Lung (tissue), 12 donors: Measurements from ENCODE around the gene MSRB3. TPM values are rescaled to one million over a fixed set of nuclear protein-coding genes. Genes with fewer than 3 reads are reported as not detected.
A peak's percentile ranks its signal among the peaks of the same experiment; 100 is the strongest.

Experiments used
- ATAC-seq: fragments of 200-7000 bp; cut with Tn5 transposase; one replicate; pipeline ENCODE4 v1.9.1; 2020; ENCODE audit warnings: moderate number of reproducible peaks; ENCODE audit not compliant: insufficient read depth, low FRiP score
- DNase-seq, 3 donors: peaks; one replicate each; pipeline ENCODE4 v3.0.0-alpha.2; 2013 to 2017
- H3K27ac ChIP-seq, 2 donors: one replicate each; pipeline ENCODE4 v1.5.1; 2013; ENCODE audit warnings: mild to moderate bottlenecking in 2 of 2, moderate library complexity in 2 of 2, control low read depth in 1 of 2, inconsistent platforms in 1 of 2, low read depth in 1 of 2, low read length in 1 of 2
- H3K27me3 ChIP-seq, 3 donors: one replicate each; pipeline ENCODE4 v1.5.1; 2013; ENCODE audit warnings: low read length in 2 of 3; ENCODE audit not compliant: control insufficient read depth in 3 of 3, insufficient read depth in 3 of 3
- H3K36me3 ChIP-seq, 4 donors: one replicate each; pipeline ENCODE4 v1.5.1; 2013; ENCODE audit warnings: low read length in 4 of 4, mild to moderate bottlenecking in 1 of 4, moderate library complexity in 1 of 4; ENCODE audit not compliant: control insufficient read depth in 4 of 4, insufficient read depth in 4 of 4
- H3K4me1 ChIP-seq, 5 donors: one replicate each; pipeline ENCODE4 v1.5.1; 2013; ENCODE audit warnings: low read length in 5 of 5, mild to moderate bottlenecking in 2 of 5, moderate library complexity in 1 of 5; ENCODE audit not compliant: control insufficient read depth in 5 of 5, insufficient read depth in 5 of 5
- H3K4me3 ChIP-seq: one replicate; pipeline ENCODE4 v1.5.1; 2013; ENCODE audit warnings: mild to moderate bottlenecking, control low read depth, moderate library complexity
- H3K9ac ChIP-seq, 2 donors: one replicate each; pipeline ENCODE4 v1.5.1; 2013; ENCODE audit warnings: low read length in 2 of 2, control low read depth in 1 of 2; ENCODE audit not compliant: insufficient read depth in 1 of 2
- H3K9me3 ChIP-seq, 4 donors: one replicate each; pipeline ENCODE4 v1.5.1; 2013; ENCODE audit warnings: low read length in 3 of 4, mild to moderate bottlenecking in 1 of 4, moderate library complexity in 1 of 4; ENCODE audit not compliant: control insufficient read depth in 4 of 4, insufficient read depth in 3 of 4
- CTCF ChIP-seq: IDR thresholded peaks from 2 replicates; pipeline ENCODE4 v1.5.1; 2012; ENCODE audit warnings: mild to moderate bottlenecking; ENCODE audit errors: control extremely low read depth, extremely low read depth
- WGBS, 2 donors: extraction: QIAGEN DNeasy Blood & Tissue Kit; methylation state at CpG; one replicate each; pipeline ENCODE4 v1.1.7; 2013; 5-methylcytosine and 5-hydroxymethylcytosine counted together
- polyA plus RNA-seq, 2 donors: library from polyadenylated mRNA; stranded (reverse); fragments of 200-250 nt; gene quantifications; one replicate each; pipeline ENCODE4 v1.2.1, GENCODE V29; 2013
- total RNA-seq, 2 donors: library from RNA; depleted of rRNA in 1 of 2; stranded (reverse); fragments of >200 nt in 1 of 2; gene quantifications; one replicate each; pipeline ENCODE4 v1.2.1, GENCODE V29; 2014 to 2021
- donor health status: control.
- donor health status: control.
- donor health status: Bipolar disorder and iron deficiency.
- donor health status: healthy.
- donor health status: DM: yes; HTN: yes; CAD: no.

MSRB3 gene
- total and polyA plus RNA-seq, 4 donors: 11.5 to 41.5 (median 28.3) TPM

GRCh38 chr12:65488197-65488596 is 209.7 kb downstream of the MSRB3 start:
- no peak for DNase-seq
- Histone ChIP-seq H3K36me3 (no peaks in the 10 kb centered on the region), H3K4me3 (no peak overlapping the region), H3K9ac (no peak overlapping the region), H3K27ac (no peak overlapping the region), H3K27me3 (no peaks in the 10 kb centered on the region), H3K9me3 (peaks cover 0 to 7% (median 3%) of the 10 kb centered on the region in 4 donors), H3K4me1 (no peaks in the 10 kb centered on the region)
- TF ChIP-seq CTCF: no peak
- WGBS, 2 donors: 95 to 97% methylated on average over 4 of the region's 4 CpGs
- no peak for ATAC-seq

- Histone ChIP-seq H3K9me3 (no peaks in the 10 kb centered on the region), H3K4me1 (peaks cover 0 to 13% (median 3%) of the 10 kb centered on the region in 5 donors), H3K27me3 (no peaks in the 10 kb centered on the region), H3K27ac (no peak overlapping the region), H3K9ac (no peak overlapping the region), H3K36me3 (no peaks in the 10 kb centered on the region), H3K4me3 (no peak overlapping the region)
- TF ChIP-seq CTCF: no peak
- no peak for ATAC-seq
- DNase-seq: no peak
Observed at GRCh38 chr12:65490250-65490649, 211.8 kb downstream of the MSRB3 start.

- H3K4me3 ChIP-seq: no peak overlapping the region
- DNase-seq (peak in 1 of 3 donors; percentile 32), ATAC-seq (no peak)
- TF ChIP-seq CTCF: no peak
- no peak overlapping the region for H3K27ac ChIP-seq
- no peaks in the 10 kb centered on the region for H3K27me3 ChIP-seq
- H3K36me3 ChIP-seq: no peaks in the 10 kb centered on the region
- WGBS, 2 donors: 33 to 64% methylated on average over 1 of the region's 1 CpG
- peaks cover 0 to 32% (median 5%) of the 10 kb centered on the region in 5 donors for H3K4me1 ChIP-seq
- no peak overlapping the region for H3K9ac ChIP-seq
- no peaks in the 10 kb centered on the region for H3K9me3 ChIP-seq
Observed at GRCh38 chr12:65492998-65493912, 214.8 kb downstream of the MSRB3 start.
